Lung (tissue), 12 donors: ENCODE results near the gene ODAD4. TPM values are rescaled to one million over a fixed set of nuclear protein-coding genes. Genes with fewer than 3 reads are reported as not detected.

ENCODE experiments used
- ATAC-seq: fragments of 200-7000 bp; cut with Tn5 transposase; one replicate; pipeline ENCODE4 v1.9.1; 2020; ENCODE audit warnings: moderate number of reproducible peaks; ENCODE audit not compliant: insufficient read depth, low FRiP score
- DNase-seq, 3 donors: peaks; one replicate each; pipeline ENCODE4 v3.0.0-alpha.2; 2013 to 2017
- H3K27ac ChIP-seq, 2 donors: one replicate each; pipeline ENCODE4 v1.5.1; 2013; ENCODE audit warnings: mild to moderate bottlenecking in 2 of 2, moderate library complexity in 2 of 2, control low read depth in 1 of 2, inconsistent platforms in 1 of 2, low read depth in 1 of 2, low read length in 1 of 2
- H3K27me3 ChIP-seq, 3 donors: one replicate each; pipeline ENCODE4 v1.5.1; 2013; ENCODE audit warnings: low read length in 2 of 3; ENCODE audit not compliant: control insufficient read depth in 3 of 3, insufficient read depth in 3 of 3
- H3K36me3 ChIP-seq, 4 donors: one replicate each; pipeline ENCODE4 v1.5.1; 2013; ENCODE audit warnings: low read length in 4 of 4, mild to moderate bottlenecking in 1 of 4, moderate library complexity in 1 of 4; ENCODE audit not compliant: control insufficient read depth in 4 of 4, insufficient read depth in 4 of 4
- H3K4me1 ChIP-seq, 5 donors: one replicate each; pipeline ENCODE4 v1.5.1; 2013; ENCODE audit warnings: low read length in 5 of 5, mild to moderate bottlenecking in 2 of 5, moderate library complexity in 1 of 5; ENCODE audit not compliant: control insufficient read depth in 5 of 5, insufficient read depth in 5 of 5
- H3K4me3 ChIP-seq: one replicate; pipeline ENCODE4 v1.5.1; 2013; ENCODE audit warnings: mild to moderate bottlenecking, control low read depth, moderate library complexity
- H3K9ac ChIP-seq, 2 donors: one replicate each; pipeline ENCODE4 v1.5.1; 2013; ENCODE audit warnings: low read length in 2 of 2, control low read depth in 1 of 2; ENCODE audit not compliant: insufficient read depth in 1 of 2
- H3K9me3 ChIP-seq, 4 donors: one replicate each; pipeline ENCODE4 v1.5.1; 2013; ENCODE audit warnings: low read length in 3 of 4, mild to moderate bottlenecking in 1 of 4, moderate library complexity in 1 of 4; ENCODE audit not compliant: control insufficient read depth in 4 of 4, insufficient read depth in 3 of 4
- CTCF ChIP-seq: IDR thresholded peaks from 2 replicates; pipeline ENCODE4 v1.5.1; 2012; ENCODE audit warnings: mild to moderate bottlenecking; ENCODE audit errors: control extremely low read depth, extremely low read depth
- WGBS, 2 donors: extraction: QIAGEN DNeasy Blood & Tissue Kit; methylation state at CpG; one replicate each; pipeline ENCODE4 v1.1.7; 2013; 5-methylcytosine and 5-hydroxymethylcytosine counted together
- polyA plus RNA-seq, 2 donors: library from polyadenylated mRNA; stranded (reverse); fragments of 200-250 nt; gene quantifications; one replicate each; pipeline ENCODE4 v1.2.1, GENCODE V29; 2013
- total RNA-seq, 2 donors: library from RNA; depleted of rRNA in 1 of 2; stranded (reverse); fragments of >200 nt in 1 of 2; gene quantifications; one replicate each; pipeline ENCODE4 v1.2.1, GENCODE V29; 2014 to 2021
- donor health status: control.
- donor health status: control.
- donor health status: Bipolar disorder and iron deficiency.
- donor health status: healthy.
- donor health status: DM: yes; HTN: yes; CAD: no.

Gene ODAD4
- total and polyA plus RNA-seq, 4 donors = 5.4 to 16.7 (median 9.2) TPM

- Histone ChIP-seq H3K9ac (no peak overlapping the region), H3K27me3 (no peaks in the 10 kb centered on the region), H3K27ac (no peak overlapping the region), H3K36me3 (peaks cover 21 to 76% (median 39%) of the 10 kb centered on the region in 4 donors), H3K4me3 (no peak overlapping the region), H3K9me3 (no peaks in the 10 kb centered on the region), H3K4me1 (peaks cover 0 to 7% (median 0%) of the 10 kb centered on the region in 5 donors)
- ATAC-seq = no peak
- WGBS, 2 donors = 90 to 95% methylated on average over 15 of the region's 15 CpGs
- TF ChIP-seq CTCF = no peak
- no peak for DNase-seq
Measured at GRCh38 chr17:41906465-41907184, 23.8 kb upstream of the ODAD4 start.

- no peaks in the 10 kb centered on the region for H3K27me3 ChIP-seq
- DNase-seq = no peak
- H3K36me3 ChIP-seq = peaks cover 23 to 73% (median 38%) of the 10 kb centered on the region in 4 donors
- peaks cover 0 to 7% (median 0%) of the 10 kb centered on the region in 5 donors for H3K4me1 ChIP-seq
- no peak for TF ChIP-seq CTCF
- 87 to 88% methylated on average over 8 of the region's 8 CpGs for WGBS, 2 donors
- no peak for ATAC-seq
- no peak overlapping the region for H3K9ac ChIP-seq
- H3K27ac ChIP-seq = no peak overlapping the region
- no peaks in the 10 kb centered on the region for H3K9me3 ChIP-seq
- H3K4me3 ChIP-seq = no peak overlapping the region
Measured at GRCh38 chr17:41907185-41907556, 23.2 kb upstream of the ODAD4 start.

- H3K4me1 ChIP-seq = peaks cover 0 to 7% (median 0%) of the 10 kb centered on the region in 5 donors
- H3K4me3 ChIP-seq = no peak overlapping the region
- ATAC-seq (no peak), DNase-seq (no peak)
- H3K27me3 ChIP-seq = no peaks in the 10 kb centered on the region
- no peaks in the 10 kb centered on the region for H3K9me3 ChIP-seq
- H3K36me3 ChIP-seq = peaks cover 24 to 74% (median 43%) of the 10 kb centered on the region in 4 donors
- WGBS, 2 donors = 94 to 96% methylated on average over 14 of the region's 14 CpGs
- no peak overlapping the region for H3K9ac ChIP-seq
- TF ChIP-seq CTCF = no peak
- no peak overlapping the region for H3K27ac ChIP-seq
Measured at GRCh38 chr17:41907633-41908539, 22.5 kb upstream of the ODAD4 start.
